RCC 7860 (cell line): Measurements from ENCODE around the gene GRM1.
A peak's percentile ranks its signal among the peaks of the same experiment; 100 is the strongest.

Source experiments
- DNase-seq: peaks from one replicate; pipeline ENCODE4 v3.0.0-alpha.2; 2015; ENCODE audit warnings: low spot score
- FAIRE-seq: peaks from 2 replicates; lab custom pipeline; 2012; peaks lifted over from hg19 to GRCh38; lab: Jason Lieb, UNC

The GRM1 gene

GRCh38 chr6:146310628-146311027 lies 281.8 kb downstream of the GRM1 start:
- FAIRE-seq (no peak), DNase-seq (no peak)

GRCh38 chr6:146311079-146311478 lies 282.2 kb downstream of the GRM1 start:
- DNase-seq (no peak), FAIRE-seq (no peak)

- DNase-seq: no peak
- FAIRE-seq: no peak
Observed at GRCh38 chr6:146312608-146313007, 283.7 kb downstream of the GRM1 start.

- DNase-seq (no peak), FAIRE-seq (no peak)
Observed at GRCh38 chr6:146315381-146316174, 286.7 kb downstream of the GRM1 start.

GRCh38 chr6:146316175-146316495 lies 287.3 kb downstream of the GRM1 start:
- FAIRE-seq (no peak), DNase-seq (no peak)

- no peak for FAIRE-seq
- no peak for DNase-seq
Observed at GRCh38 chr6:146331013-146331412, 302.2 kb downstream of the GRM1 start.

GRCh38 chr6:146335336-146335735 lies 306.5 kb downstream of the GRM1 start:
- FAIRE-seq (no peak), DNase-seq (no peak)

GRCh38 chr6:146336191-146336590 lies 307.3 kb downstream of the GRM1 start:
- no peak for DNase-seq
- no peak for FAIRE-seq

GRCh38 chr6:146337376-146337775 lies 308.5 kb downstream of the GRM1 start:
- FAIRE-seq (no peak), DNase-seq (no peak)

- no peak for FAIRE-seq
- DNase-seq: no peak
Observed at GRCh38 chr6:146339716-146340115, 310.9 kb downstream of the GRM1 start.

GRCh38 chr6:146341493-146342230 lies 312.8 kb downstream of the GRM1 start:
- DNase-seq (no peak), FAIRE-seq (no peak)

GRCh38 chr6:146345598-146345997 lies 316.7 kb downstream of the GRM1 start:
- no peak for FAIRE-seq

GRCh38 chr6:146347090-146347489 lies 318.2 kb downstream of the GRM1 start:
- FAIRE-seq: no peak

More at GRCh38 chr6:146345598-146345997, 316.7 kb downstream of the GRM1 start:
- no peak for DNase-seq

GRCh38 chr6:146347690-146348089 lies 318.8 kb downstream of the GRM1 start:
- no peak for FAIRE-seq
- DNase-seq: no peak

More at GRCh38 chr6:146347090-146347489, 318.2 kb downstream of the GRM1 start:
- DNase-seq: no peak

- FAIRE-seq (no peak), DNase-seq (no peak)
Observed at GRCh38 chr6:146351018-146351417, 322.2 kb downstream of the GRM1 start.

GRCh38 chr6:146352163-146352562 lies 323.3 kb downstream of the GRM1 start:
- no peak for DNase-seq
- FAIRE-seq: no peak

GRCh38 chr6:146354451-146354850 lies 325.6 kb downstream of the GRM1 start:
- DNase-seq (no peak), FAIRE-seq (no peak)

- DNase-seq (peak; percentile 23), FAIRE-seq (no peak)
Observed at GRCh38 chr6:146355521-146356100, 326.7 kb downstream of the GRM1 start.

GRCh38 chr6:146357578-146358430 lies 328.9 kb downstream of the GRM1 start:
- DNase-seq (peak; percentile 55), FAIRE-seq (peak; percentile 85)

GRCh38 chr6:146358431-146359046 lies 329.7 kb downstream of the GRM1 start:
- FAIRE-seq (no peak), DNase-seq (peak; percentile 8)

- no peak for DNase-seq
Observed at GRCh38 chr6:146359131-146359530, 330.3 kb downstream of the GRM1 start.

More at GRCh38 chr6:146359131-146359530, 330.3 kb downstream of the GRM1 start:
- FAIRE-seq: no peak
